NCI-H82 treated with DMSO at 0.1 percent for 48 hours (cell line): Measurements from ENCODE around the gene PPP2R5A.
"Not testable (repeated sequence)": the region's sequence is repeated elsewhere in the genome, so short reads cannot be mapped to it uniquely, and the experiment has no call there.

Experiments used
- DNase-seq: peaks from one replicate; lab custom pipeline; 2025; ENCODE audit not compliant: unreplicated experiment; lab: John Stamatoyannopoulos, UW

The PPP2R5A gene

DNA sequence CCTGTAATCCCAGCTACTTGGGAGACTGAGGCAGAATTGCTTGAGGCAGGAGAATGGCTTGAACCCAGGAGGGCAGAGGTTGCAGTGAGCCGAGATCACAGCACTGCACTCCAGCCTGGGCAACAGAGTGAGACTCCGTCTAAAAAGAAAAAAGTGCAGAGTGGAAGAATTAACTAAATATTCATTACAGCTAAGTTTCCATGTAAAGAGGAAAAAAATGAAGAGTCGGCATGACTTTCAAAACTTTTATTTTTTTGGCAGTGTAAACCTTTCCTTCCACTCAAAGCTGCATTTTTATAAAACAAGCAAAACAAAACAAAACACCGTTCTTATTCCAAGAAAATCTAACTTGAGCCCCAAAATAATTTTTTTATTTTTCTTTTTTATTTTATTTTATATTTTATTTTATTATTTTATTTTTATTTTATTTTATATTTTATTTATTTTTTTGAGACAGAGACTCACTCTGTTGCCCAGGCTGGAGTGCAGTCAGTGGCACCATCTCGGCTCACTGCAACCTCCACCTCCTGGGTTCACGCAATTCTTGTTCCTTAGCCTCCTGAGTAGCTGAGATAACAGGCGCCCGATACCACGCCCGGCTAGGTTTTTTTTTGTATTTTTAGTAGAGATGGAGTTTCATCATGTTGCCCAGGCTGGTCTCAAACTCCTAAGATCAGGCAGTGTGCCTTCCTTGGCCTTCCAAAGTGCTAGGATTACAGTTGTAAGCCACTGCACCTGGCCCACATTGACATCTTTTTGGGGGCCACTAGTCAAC is 66.6 kb downstream of the PPP2R5A start:
- DNase-seq: no peak

GRCh38 chr1:212353181-212353580 is 68.0 kb downstream of the PPP2R5A start:
- DNase-seq: no peak

DNA sequence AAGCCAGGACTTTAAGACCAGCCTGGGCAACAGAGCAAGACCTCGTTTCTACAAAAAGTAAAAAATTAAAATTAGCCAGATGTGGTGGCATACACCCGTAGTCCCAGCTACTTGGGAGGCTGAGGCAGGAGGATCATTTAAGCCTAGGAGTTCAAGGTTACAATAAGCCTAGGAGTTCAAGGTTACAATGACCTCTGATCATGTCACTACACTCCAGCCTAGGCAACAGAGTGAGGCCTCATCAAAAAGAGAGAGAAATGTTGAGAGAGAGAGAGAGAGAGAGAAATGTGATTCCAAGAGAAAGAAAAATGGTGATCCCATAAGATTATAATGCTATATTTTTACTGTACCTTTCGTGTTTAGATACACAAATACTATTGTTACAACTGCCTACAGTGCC is 69.3 kb downstream of the PPP2R5A start:
- no peak for DNase-seq

DNA sequence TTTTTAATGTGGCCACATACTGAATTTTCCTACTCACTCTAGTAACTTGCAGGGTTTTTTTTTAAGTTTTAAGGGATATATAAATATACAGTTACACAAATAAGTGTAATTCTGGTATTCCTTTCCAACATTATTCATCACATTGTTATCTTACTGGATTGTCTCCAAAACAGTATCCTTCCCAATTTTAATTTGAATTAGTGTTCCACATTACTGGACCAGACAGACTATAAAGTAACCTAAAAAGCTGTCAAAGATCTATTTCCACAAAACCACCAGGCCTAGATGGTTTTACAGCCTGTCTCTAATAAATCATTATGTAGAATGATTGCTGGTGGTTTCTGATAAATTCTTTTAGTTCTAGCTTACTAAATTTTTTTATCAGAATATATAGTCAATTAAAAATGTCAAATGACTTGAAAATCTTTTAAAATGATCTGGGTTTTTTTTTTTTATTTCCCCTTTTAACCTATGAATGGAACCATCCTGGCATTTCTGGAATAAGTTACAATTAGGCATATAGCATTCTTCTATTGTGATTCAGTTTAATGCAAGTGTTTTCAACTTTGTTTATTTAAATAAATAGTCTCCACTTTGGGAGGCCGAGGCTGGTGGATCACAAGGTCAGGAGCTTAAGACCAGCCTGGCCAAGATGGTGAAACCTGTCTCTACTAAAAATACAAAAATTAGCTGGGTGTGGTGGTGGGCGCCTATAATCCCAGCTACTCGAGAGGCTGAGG is 70.2 kb downstream of the PPP2R5A start:
- no peak for DNase-seq

GRCh38 chr1:212359794-212360479 is 74.7 kb downstream of the PPP2R5A start:
- no peak for DNase-seq

- DNase-seq: no peak
These were observed 79.8 kb downstream of the PPP2R5A start for GRCh38 chr1:212364985-212365384.

- DNase-seq: no peak
These were observed 81.7 kb downstream of the PPP2R5A start for GRCh38 chr1:212366901-212367300.

DNA sequence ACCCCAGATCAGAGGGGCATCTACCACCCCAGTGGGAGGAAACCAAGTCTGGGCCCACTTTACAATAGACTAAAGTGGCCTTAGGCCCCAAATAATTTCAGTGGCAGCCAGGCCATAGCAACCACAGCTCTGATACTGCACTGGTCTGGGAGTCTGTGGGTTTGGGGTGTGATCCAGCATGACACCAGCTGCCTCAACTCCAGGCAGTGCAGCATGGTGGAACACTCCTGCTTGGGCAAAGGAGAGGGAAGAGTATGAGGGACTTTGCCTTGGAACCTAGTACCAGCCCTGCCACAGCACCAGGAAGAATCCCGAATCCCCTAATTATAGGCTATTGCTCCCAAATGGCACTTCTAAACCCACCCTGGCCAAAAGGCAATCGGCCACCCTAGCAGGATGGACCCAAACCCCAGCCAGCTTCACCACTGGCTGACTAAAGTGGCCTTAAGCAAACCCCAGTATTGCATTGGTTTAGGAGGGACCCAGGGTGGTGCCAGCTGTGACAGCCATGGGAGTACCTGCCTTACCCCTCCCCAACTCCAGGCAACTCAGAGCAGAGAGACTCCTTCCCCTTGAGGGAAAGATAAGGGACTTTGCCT is 82.4 kb downstream of the PPP2R5A start:
- DNase-seq: no peak

- peak; percentile 63 for DNase-seq
These were observed 82.9 kb downstream of the PPP2R5A start for GRCh38 chr1:212368073-212368484.

- DNase-seq: no peak
These were observed 90.8 kb downstream of the PPP2R5A start for GRCh38 chr1:212375986-212376385.

GRCh38 chr1:212377644-212378043 is 92.4 kb downstream of the PPP2R5A start:
- DNase-seq: no peak

GRCh38 chr1:212379366-212379765 is 94.2 kb downstream of the PPP2R5A start:
- DNase-seq: no peak

DNA sequence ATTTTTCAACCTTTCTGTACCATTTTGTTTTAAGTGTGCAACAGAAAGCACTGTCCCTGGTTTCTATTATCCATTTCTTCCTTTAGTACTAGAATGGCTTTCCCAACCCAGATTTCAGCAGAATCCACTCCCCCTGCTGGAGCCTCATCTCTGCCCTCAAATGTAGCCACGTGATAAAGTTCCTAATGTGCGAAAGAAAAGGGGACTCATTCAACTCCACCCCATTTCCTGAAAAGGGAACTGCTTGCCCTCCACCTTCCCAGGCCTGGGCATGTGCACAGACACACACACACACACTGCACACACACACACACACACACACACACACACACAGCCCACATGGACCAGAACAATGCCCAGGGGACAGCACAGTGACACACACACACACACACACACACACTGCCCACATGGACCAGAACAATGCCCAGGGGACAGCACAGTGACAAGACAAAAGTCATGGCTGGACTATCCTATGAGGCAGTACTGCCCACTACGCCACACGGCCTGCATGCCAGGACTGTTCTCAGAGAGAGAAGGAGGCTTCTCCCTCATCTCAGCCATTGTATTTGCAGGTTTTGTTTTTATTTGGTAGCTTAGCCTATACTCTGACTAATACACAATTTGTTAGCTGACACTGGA is 96.3 kb downstream of the PPP2R5A start:
- no peak for DNase-seq

DNA sequence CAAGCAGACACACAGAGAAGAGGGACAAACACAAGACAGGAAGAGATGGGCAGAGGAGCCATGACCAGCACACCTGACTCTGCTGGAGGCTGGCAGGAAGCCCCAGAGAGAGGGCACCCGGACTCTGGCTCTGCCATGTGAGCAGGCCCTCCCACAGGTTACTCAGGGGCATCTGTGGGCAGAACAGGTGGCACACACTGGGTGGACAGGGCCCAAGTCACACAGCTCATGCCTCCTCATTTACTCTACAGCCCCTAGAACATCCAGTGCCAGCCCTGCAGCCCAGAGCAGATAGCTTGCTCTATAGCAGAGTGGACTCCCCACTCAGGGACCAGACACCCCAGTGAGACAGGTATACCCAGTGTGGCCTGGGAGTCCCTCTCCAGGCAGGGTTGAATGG is 100.8 kb downstream of the PPP2R5A start:
- DNase-seq: no peak

DNA sequence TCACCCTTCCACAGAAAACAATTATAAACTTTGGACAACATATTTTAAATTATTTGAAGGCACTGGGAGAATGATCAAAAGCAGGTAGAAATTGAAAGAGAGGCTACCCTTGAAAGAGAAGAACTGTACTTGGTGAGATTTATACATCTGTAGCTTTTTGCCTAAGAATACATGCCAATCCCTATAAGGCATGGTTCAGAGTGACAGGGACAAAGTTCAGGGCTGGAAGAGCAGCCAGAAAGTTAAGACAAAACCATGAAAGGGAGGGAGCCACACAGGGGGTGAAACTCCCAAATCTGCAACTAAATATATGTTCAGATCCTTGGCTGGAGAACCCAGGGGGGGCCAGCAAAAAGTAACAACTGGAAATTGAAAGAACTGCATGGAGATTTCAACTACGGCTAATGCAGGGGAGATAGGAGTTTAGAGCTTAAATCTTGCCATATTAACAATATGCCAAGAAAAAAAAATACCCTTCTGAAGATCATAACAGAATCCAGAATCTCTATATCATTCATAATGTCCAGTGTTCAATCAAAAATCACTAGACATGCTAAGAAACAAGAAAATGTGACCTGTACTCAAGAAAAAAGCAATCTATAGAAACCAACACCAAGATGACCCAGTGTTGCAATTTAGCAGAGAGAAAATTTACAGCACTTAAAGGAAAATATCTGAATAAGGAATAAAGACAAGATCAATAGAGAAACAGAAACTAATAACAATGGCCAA is 103.9 kb downstream of the PPP2R5A start:
- DNase-seq: no peak

DNA sequence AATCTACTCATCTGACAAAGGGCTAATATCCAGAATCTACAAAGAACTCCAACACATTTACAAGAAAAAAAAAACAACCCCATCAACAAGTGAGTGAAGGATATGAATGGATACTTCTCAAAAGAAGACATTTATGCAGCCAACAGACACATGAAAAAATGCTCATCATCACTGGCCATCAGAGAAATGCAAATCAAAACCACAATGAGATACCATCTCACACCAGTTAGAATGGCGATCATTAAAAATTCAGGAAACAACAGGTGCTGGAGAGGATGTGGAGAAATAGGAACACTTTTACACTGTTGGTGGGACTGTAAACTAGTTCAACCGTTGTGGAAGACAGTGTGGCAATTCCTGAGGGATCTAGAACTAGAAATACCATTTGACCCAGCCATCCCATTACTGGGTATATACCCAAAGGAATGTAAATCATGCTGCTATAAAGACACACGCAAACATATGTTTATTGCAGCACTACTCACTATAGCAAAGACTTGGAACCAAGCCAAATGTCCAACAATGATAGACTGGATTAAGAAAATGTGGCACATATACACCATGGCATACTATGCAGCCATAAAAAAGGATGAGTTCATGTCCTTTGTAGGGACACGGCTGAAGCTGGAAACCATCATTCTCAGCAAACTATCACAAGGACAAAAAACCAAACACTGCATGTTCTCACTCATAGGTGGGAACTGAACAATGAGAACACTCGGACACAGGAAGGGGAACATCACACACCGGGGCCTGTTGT is 110.6 kb downstream of the PPP2R5A start:
- not testable (repeated sequence) for DNase-seq

GRCh38 chr1:212396638-212397037 is 111.4 kb downstream of the PPP2R5A start:
- DNase-seq: no peak

DNA sequence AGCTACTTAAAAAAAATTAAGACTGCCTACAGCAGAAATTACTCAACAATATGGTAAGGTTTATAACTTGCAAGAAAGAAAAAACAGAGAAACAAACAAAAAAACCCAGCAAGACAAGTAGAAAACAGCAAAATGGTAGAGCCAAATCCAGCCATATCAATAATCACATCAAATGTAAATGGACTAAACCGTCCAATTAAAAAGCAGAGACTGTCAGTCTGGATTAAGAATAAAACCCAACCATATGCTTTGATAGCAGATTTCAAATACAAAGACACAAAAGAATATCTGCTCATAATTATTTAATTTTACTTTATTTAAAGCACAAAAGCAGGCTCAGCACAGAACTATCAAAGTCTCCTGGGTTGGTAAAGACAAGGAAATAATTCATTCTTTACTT is 112.0 kb downstream of the PPP2R5A start:
- DNase-seq: no peak

GRCh38 chr1:212401042-212401441 is 115.8 kb downstream of the PPP2R5A start:
- DNase-seq: no peak
